Common myeloid progenitor, CD34-positive (primary cell): ENCODE results near the gene ZNF485.

Experiments used
- CTCF ChIA-PET: fragments of 350-600 bp; sonication (Branson Sonifier 250); formaldehyde crosslinking; loops from one replicate; lab custom pipeline; 2021; ENCODE audit warnings: antibody characterized with exemption; lab: Charles Lee
- POLR2A ChIA-PET: fragments of 350-600 bp; sonication (Branson Sonifier 250); formaldehyde crosslinking; loops from one replicate; lab custom pipeline; 2021; ENCODE audit warnings: antibody characterized with exemption; lab: Charles Lee
- DNase-seq, 3 donors: peaks; one replicate each; pipeline versions ENCODE4 v3.0.0 to v3.0.0-alpha.2; 2013
- H3K27ac ChIP-seq, 2 experiments: 1 replicate in 1 of 2; 2 replicates in 1 of 2; pipeline ENCODE4 v1.7.0; 2013; ENCODE audit warnings: inconsistent platforms in 2 of 2, low read length in 2 of 2, mild to moderate bottlenecking in 2 of 2, low read depth in 1 of 2, moderate library complexity in 1 of 2; ENCODE audit not compliant: severe bottlenecking in 2 of 2, insufficient read depth in 1 of 2, poor library complexity in 1 of 2
- H3K27me3 ChIP-seq, 5 experiments: replicated peaks in 2 of 5; 1 replicate in 3 of 5; 2 replicates in 2 of 5; pipeline versions ENCODE4 v1.6.1 to v1.7.0; 2013; ENCODE audit warnings: low read length in 4 of 5, mild to moderate bottlenecking in 2 of 5, moderate library complexity in 2 of 5, inconsistent platforms in 1 of 5; ENCODE audit not compliant: insufficient read depth in 5 of 5, control insufficient read depth in 4 of 5
- H3K36me3 ChIP-seq, 4 experiments: 1 replicate in 2 of 4; 2 replicates in 2 of 4; pipeline versions ENCODE4 v1.6.1 to v1.7.0; 2013; ENCODE audit warnings: low read length in 3 of 4, control low read depth in 1 of 4, mild to moderate bottlenecking in 1 of 4; ENCODE audit not compliant: control insufficient read depth in 4 of 4, insufficient read depth in 4 of 4
- H3K4me1 ChIP-seq, 4 experiments: 1 replicate in 3 of 4; 2 replicates in 1 of 4; pipeline versions ENCODE4 v1.6.1 to v1.7.1; 2013; ENCODE audit warnings: low read length in 3 of 4, mild to moderate bottlenecking in 3 of 4, control low read depth in 1 of 4, inconsistent platforms in 1 of 4, moderate library complexity in 1 of 4; ENCODE audit not compliant: control insufficient read depth in 4 of 4, insufficient read depth in 4 of 4; ENCODE audit errors: control extremely low read depth in 1 of 4
- H3K4me3 ChIP-seq, 7 experiments: 1 replicate in 4 of 7; 2 replicates in 3 of 7; pipeline versions ENCODE4 v1.5.1 to v1.7.0; 2013; ENCODE audit warnings: mild to moderate bottlenecking in 7 of 7, low read length in 6 of 7, moderate library complexity in 6 of 7, inconsistent platforms in 2 of 7, low read depth in 2 of 7, control low read depth in 1 of 7; ENCODE audit not compliant: insufficient read depth in 4 of 7, control insufficient read depth in 1 of 7; ENCODE audit errors: extremely low read depth in 1 of 7
- H3K9me3 ChIP-seq, 5 experiments: 1 replicate in 4 of 5; 2 replicates in 1 of 5; pipeline versions ENCODE4 v1.6.1 to v1.7.1; 2013; ENCODE audit warnings: low read length in 4 of 5, mild to moderate bottlenecking in 2 of 5, inconsistent platforms in 1 of 5, low read depth in 1 of 5, moderate library complexity in 1 of 5; ENCODE audit not compliant: control insufficient read depth in 4 of 5, insufficient read depth in 2 of 5; ENCODE audit errors: control extremely low read depth in 1 of 5
- WGBS: methylation state at CpG from one replicate; pipeline ENCODE4 v1.1.5; 2013; ENCODE audit not compliant: insufficient coverage; 5-methylcytosine and 5-hydroxymethylcytosine counted together

The ZNF485 gene

GRCh38 chr10:43647576-43647975 lies 41.3 kb downstream of the ZNF485 start:
- DNase-seq, result no peak
- H3K4me1 ChIP-seq, result peaks cover 0 to 10% (median 4%) of the 10 kb centered on the region in 4 experiments
- ChIA-PET CTCF (no interaction called here), POLR2A (no interaction called here)
- H3K27me3 ChIP-seq, result no peaks in the 10 kb centered on the region
- peak overlapping the region in 3 of 7 experiments; percentile 35 to 89 (median 80) for H3K4me3 ChIP-seq
- no peak overlapping the region for H3K27ac ChIP-seq
- peaks cover 18 to 50% (median 34%) of the 10 kb centered on the region in 5 experiments for H3K9me3 ChIP-seq
- WGBS, result 80% methylated on average over 1 of the region's 6 CpGs
- peaks cover 11 to 41% (median 26%) of the 10 kb centered on the region in 4 experiments for H3K36me3 ChIP-seq

GRCh38 chr10:43648095-43648397 lies 41.8 kb downstream of the ZNF485 start:
- POLR2A ChIA-PET, result no interaction called here
- Histone ChIP-seq H3K36me3 (peaks cover 11 to 36% (median 25%) of the 10 kb centered on the region in 4 experiments), H3K4me1 (peaks cover 0 to 10% (median 4%) of the 10 kb centered on the region in 4 experiments), H3K27ac (peak overlapping the region; percentile 36 to 76), H3K4me3 (peak overlapping the region; percentile 63 to 89 (median 77)), H3K27me3 (no peaks in the 10 kb centered on the region), H3K9me3 (peaks cover 18 to 45% (median 32%) of the 10 kb centered on the region in 5 experiments)
- CTCF ChIA-PET, result no interaction called here
- WGBS, result 26% methylated on average over 8 of the region's 9 CpGs
- DNase-seq, result peak; percentile 31 to 69 (median 54)

- 0% methylated on average over 85 of the region's 90 CpGs for WGBS
- Histone ChIP-seq H3K4me3 (peak within 1 kb of the TSS; percentile 63 to 89 (median 77)), H3K27ac (peak within 1 kb of the TSS; percentile 36 to 76), H3K36me3 (peaks cover 11 to 30% (median 23%) of the 10 kb centered on the region in 4 experiments), H3K27me3 (no peaks in the 10 kb centered on the region), H3K4me1 (peaks cover 0 to 10% (median 4%) of the 10 kb centered on the region in 4 experiments), H3K9me3 (peaks cover 13 to 40% (median 27%) of the 10 kb centered on the region in 5 experiments)
- ChIA-PET POLR2A (no interaction called here), CTCF (interaction anchor here (1.4 kb wide), 1 partner anchor 42 kb away, joined by 4 read pairs; no protein-coding TSS in a partner anchor)
- DNase-seq, result peak; percentile 84 to 90 (median 87)
These were observed 42.4 kb downstream of the ZNF485 start, which contains the start of gene ZNF32 for GRCh38 chr10:43648398-43649184. Gene ZNF32, minus strand, starts transcription at chr10:43648881. Its CDS starts 2,748 bp downstream, at chr10:43646133.

- Histone ChIP-seq H3K27ac (peak overlapping the region in 1 of 2 experiments; percentile 76), H3K4me1 (peaks cover 0 to 10% (median 4%) of the 10 kb centered on the region in 4 experiments), H3K27me3 (no peaks in the 10 kb centered on the region), H3K4me3 (peak overlapping the region; percentile 63 to 89 (median 77)), H3K36me3 (peaks cover 9 to 25% (median 20%) of the 10 kb centered on the region in 4 experiments), H3K9me3 (peaks cover 10 to 34% (median 22%) of the 10 kb centered on the region in 5 experiments)
- no peak for DNase-seq
- POLR2A ChIA-PET, result no interaction called here
- CTCF ChIA-PET, result interaction anchor here (1.4 kb wide), 1 partner anchor 42 kb away, joined by 4 read pairs; no protein-coding TSS in a partner anchor
- 6% methylated on average over 10 of the region's 14 CpGs for WGBS
These were observed 42.9 kb downstream of the ZNF485 start for GRCh38 chr10:43649185-43649523.

GRCh38 chr10:43653746-43654145 lies 47.5 kb downstream of the ZNF485 start:
- H3K9me3 ChIP-seq, result no peaks in the 10 kb centered on the region
- no peak overlapping the region for H3K27ac ChIP-seq
- H3K27me3 ChIP-seq, result no peaks in the 10 kb centered on the region
- POLR2A ChIA-PET, result no interaction called here
- H3K4me3 ChIP-seq, result no peak overlapping the region
- H3K4me1 ChIP-seq, result peaks cover 0 to 4% (median 2%) of the 10 kb centered on the region in 4 experiments
- WGBS, result 57% methylated on average over 1 of the region's 2 CpGs
- CTCF ChIA-PET, result interaction anchor here (1.5 to 1.9 kb wide), 2 partner anchors 29 to 54 kb away, joined by 3 to 4 read pairs; no protein-coding TSS in a partner anchor
- no peaks in the 10 kb centered on the region for H3K36me3 ChIP-seq
- no peak for DNase-seq

- H3K9me3 ChIP-seq, result no peaks in the 10 kb centered on the region
- no peaks in the 10 kb centered on the region for H3K27me3 ChIP-seq
- DNase-seq, result no peak
- no peak overlapping the region for H3K27ac ChIP-seq
- H3K4me3 ChIP-seq, result no peak overlapping the region
- ChIA-PET POLR2A (no interaction called here), CTCF (no interaction called here)
- no peaks in the 10 kb centered on the region for H3K36me3 ChIP-seq
- H3K4me1 ChIP-seq, result no peaks in the 10 kb centered on the region
- WGBS, result 98% methylated on average over 7 of the region's 8 CpGs
These were observed 49.1 kb downstream of the ZNF485 start for GRCh38 chr10:43655311-43655710.

- CTCF ChIA-PET, result interaction anchor here (0.7 to 1.6 kb wide), 3 partner anchors 9 to 25 kb away, joined by 3 to 5 read pairs (median 3); no protein-coding TSS in a partner anchor
- Histone ChIP-seq H3K27ac (no peak overlapping the region), H3K4me3 (no peak overlapping the region), H3K9me3 (peaks cover 0 to 3% (median under 1%) of the 10 kb centered on the region in 5 experiments), H3K36me3 (no peaks in the 10 kb centered on the region), H3K27me3 (no peaks in the 10 kb centered on the region), H3K4me1 (no peaks in the 10 kb centered on the region)
- POLR2A ChIA-PET, result no interaction called here
- 80% methylated on average over 7 of the region's 8 CpGs for WGBS
- no peak for DNase-seq
These were observed 52.0 kb downstream of the ZNF485 start for GRCh38 chr10:43658227-43658626.
